ENCODE measurements around the gene KRT33A.
"Not testable (repeated sequence)": the region's sequence is repeated elsewhere in the genome, so short reads cannot be mapped to it uniquely, and the experiment has no call there.

The KRT33A gene

DNA sequence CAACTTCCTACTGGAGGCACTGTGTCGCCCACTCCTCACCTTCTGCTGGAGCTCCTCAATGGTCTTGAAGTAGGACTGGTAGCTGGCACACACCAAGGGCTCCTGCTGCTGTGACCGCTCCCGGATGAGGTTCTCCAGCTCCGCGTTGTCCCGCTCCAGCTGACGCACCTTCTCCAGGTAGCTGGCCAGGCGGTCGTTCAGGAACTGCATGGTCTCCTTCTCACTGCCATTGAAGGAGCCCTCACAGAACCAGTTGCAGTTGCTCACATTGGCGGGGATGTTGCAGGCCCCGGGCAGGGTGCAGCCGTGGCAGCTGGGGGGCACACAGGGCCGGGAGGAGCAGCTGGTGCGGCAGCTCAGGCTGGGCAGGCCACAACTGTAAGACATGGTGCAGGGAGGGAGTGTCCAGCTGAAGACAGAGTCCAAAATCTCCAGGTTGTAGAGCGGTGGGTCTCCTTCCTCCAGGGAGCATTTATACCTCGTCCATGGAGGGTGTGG, at the start of gene KRT33A:
TSS of gene KRT33A (minus strand) at position 448 of the 498 bp plus-strand sequence. CDS start at position 387, 61 bp downstream.
- DNase-seq = not testable (repeated sequence)

GRCh38 chr17:41396996-41397660, 46.5 kb upstream of the KRT33A start, which contains the start of gene KRT31:
TSS of gene KRT31 (minus strand) at chr17:41397608. CDS start at chr17:41397539, 69 bp downstream.
- DNase-seq = no peak

GRCh38 chr17:41396340-41396739, 45.7 kb upstream of the KRT33A start:
- no peak for DNase-seq

DNA sequence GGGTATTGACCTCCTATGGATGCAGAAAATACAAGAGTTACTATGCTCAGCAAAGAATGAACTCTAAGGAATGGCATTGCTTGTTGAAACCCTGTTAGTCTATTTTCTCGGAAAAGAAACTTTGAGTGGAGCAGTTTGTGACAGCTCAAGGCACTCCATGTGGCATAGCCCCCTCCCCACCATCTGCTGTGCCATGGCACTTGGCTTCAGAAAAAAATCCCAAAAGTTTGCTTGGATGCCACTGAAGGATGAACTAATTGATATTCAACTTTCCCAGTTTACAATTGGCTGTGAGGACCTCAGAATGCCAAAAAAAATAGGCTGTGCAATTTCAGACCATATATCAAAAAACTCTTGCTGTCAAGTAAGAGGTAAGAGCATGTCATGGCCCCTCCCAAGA, 45.0 kb upstream of the KRT33A start:
- no peak for DNase-seq

- DNase-seq = not testable (repeated sequence)
Observed at GRCh38 chr17:41395044-41395443, 44.4 kb upstream of the KRT33A start.

DNA sequence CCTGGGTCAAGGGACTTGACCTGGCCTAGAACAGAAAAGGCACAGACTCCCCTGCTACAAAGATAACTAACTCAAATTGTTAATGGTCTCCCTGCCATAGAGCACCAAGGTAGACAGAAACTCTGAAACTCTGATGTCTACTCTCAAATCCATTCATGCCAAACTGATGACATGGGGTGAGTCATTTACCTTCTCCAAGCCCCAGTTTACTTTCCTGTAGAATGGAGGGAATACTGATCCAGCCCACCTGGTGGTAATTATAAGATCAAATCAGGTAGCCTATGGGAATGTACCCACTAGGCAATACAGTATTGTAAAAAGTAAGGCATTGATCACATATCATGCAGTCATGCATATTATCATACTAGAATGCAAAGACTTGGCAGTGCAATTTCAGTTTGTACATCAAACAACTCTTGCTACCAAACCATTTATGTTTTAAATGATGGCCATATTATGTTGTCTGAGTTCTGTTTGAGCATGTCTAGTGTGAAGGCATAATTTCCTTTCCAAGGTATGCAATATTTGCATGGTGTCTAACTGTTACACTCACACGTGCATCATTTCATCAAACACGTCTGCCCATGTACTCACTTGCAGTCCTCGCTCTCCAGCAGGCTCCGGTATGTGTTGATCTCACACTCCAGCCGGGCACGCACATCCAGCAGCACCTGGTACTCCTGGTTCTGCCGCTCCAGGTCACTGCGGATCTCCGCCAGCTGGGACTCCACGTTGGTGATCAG, 43.8 kb upstream of the KRT33A start:
- DNase-seq = no peak

DNA sequence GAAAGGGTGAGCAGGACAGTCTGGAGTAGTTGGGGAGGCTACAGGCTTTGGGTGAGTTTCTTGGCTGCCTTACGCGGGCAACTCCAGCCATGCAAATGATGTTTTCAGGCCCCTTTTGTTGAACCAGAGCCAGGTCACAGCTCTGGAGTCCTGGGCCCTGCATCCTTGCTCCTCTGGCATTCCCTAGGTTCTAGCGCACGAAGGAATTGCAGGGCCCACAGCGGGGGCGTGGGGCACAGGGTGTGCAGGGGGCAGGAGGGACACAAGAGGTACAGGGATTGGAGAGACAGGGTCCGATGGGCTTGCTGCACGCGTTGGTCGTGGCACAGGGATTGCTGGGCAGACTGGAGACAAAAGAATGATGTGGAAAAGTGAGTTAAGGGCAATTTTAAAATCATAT, 43.2 kb upstream of the KRT33A start:
- no peak for DNase-seq

DNA sequence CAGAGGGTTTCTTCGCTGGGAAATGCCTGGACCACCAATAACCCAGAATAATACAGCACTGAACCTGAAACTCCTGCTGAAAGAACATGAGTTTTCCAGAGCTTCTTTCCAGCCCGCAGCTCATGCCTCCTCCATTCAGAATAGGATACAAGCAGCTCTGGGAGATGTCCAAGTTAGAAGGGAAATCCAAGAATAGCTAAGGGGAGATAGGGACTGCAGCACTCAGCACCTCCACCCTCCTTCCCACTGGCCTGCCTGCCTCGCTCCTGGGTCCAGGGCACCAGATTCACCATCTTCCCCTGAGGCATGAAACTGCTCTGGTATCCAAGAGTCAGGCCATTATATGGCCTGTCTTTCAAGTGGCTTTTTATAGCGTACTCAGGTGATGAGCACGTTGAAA, 42.7 kb upstream of the KRT33A start:
- DNase-seq = no peak

GRCh38 chr17:41392278-41392677, 41.6 kb upstream of the KRT33A start:
- DNase-seq = no peak

- no peak for DNase-seq
Observed at GRCh38 chr17:41391535-41391934, 40.9 kb upstream of the KRT33A start.

DNA sequence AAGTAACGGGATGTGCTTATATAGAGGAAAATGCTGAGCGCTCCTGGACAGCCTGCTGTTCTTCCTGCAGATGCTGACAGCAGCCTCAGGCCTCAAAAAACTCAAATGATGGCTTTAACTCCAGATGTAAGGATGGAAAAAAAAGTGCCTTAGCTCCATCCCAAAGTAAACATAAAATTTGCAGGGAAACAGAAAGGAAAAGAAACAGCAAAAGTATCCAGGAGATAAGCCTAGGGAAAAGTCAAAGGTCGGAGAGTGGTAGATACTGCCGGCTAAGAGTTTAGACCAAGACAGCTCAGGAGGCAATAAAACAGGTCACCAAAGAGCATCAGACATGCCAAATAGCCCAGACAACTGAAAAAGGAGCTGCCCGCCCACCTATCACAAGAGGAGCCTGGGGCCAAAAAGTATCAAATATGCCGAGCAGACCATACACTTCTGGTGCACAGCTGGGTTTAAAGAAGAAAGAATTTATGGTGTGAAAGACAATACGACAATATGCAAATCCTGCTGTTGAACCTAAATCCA, 39.8 kb upstream of the KRT33A start:
- DNase-seq = no peak

- no peak for DNase-seq
Observed at GRCh38 chr17:41387670-41388069, 37.0 kb upstream of the KRT33A start.

GRCh38 chr17:41386227-41386626, 35.6 kb upstream of the KRT33A start:
- no peak for DNase-seq

DNA sequence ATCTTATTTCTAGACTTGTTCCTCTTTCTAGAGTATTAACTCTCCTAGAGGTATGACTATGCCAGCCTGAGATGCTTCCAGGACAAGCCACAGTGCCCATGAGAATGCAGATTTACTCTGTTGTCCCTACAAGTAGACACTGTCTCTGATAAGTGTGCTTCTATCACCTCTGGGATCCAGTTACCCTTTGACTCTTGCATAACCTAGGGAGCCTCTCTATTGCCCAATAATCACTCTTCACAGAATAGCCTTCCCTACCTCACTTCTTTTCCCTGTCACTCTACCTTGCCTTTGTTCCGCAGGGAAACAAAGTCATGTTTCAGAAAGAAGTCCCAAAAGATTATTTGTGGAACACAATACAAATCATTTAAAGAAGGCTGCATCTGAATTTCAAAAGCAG, 33.1 kb upstream of the KRT33A start:
- no peak for DNase-seq

- DNase-seq = no peak
Observed at GRCh38 chr17:41382394-41382793, 31.8 kb upstream of the KRT33A start.

DNA sequence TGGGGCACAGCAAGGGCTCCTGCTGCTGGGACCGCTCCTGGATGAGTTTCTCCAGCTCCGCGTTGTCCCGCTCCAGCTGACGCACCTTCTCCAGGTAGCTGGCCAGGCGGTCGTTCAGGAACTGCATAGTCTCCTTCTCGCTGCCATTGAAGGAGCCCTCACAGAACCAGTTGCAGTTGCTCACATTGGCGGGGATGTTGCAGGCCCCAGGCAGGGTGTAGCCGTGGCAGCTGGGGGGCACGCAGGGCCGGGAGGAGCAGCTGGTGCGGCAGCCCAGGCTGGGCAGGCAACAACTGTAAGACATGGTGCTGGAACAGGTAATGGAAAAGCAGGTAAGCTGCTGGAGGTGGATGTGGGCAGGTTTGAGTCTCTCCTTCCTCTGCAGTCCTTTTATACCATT, 31.3 kb upstream of the KRT33A start, which contains the start of gene KRT34:
TSS of gene KRT34 (minus strand) at position 364 of the 400 bp plus-strand sequence. CDS start at position 304, 60 bp downstream.
- DNase-seq = not testable (repeated sequence)

GRCh38 chr17:41380091-41380490, 29.5 kb upstream of the KRT33A start:
- DNase-seq = not testable (repeated sequence)

- DNase-seq = no peak
Observed at GRCh38 chr17:41377546-41377945, 26.9 kb upstream of the KRT33A start.

- DNase-seq = no peak
Observed at GRCh38 chr17:41369713-41370112, 19.1 kb upstream of the KRT33A start, which contains the start of gene KRT33B. TSS of gene KRT33B (minus strand) at chr17:41369813. CDS start at chr17:41369750, 63 bp downstream.

- DNase-seq = no peak
Observed at GRCh38 chr17:41369023-41369422, 18.4 kb upstream of the KRT33A start.

GRCh38 chr17:41367426-41368075, 16.9 kb upstream of the KRT33A start:
- no peak for DNase-seq

- no peak for DNase-seq
Observed at GRCh38 chr17:41366070-41366469, 15.4 kb upstream of the KRT33A start.

DNA sequence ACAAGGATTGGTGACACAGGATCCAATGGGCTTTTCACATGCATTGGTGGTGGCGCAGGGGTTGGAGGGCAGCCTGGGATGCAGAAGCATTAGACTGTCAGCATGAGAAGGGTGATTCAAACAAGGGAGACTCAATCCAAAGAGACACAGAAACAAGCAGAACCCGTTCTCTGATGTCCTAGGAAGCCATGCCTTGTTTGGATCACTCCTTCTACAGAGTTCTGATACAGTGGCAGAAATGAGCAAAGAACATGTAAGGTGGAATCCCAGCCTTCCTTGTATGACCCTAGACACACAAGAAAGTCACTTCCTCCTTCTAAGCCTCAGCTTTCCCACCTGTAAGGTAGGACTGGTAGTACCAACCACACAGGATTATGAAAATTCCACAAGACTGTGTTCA, 13.3 kb upstream of the KRT33A start:
- DNase-seq = no peak
